ENCODE results near the gene OR52E4.

Gene OR52E4

GRCh38 chr11:5892908-5893307 lies 12.5 kb downstream of the OR52E4 start, which contains the start of gene OR52E5:
TSS of gene OR52E5 (plus strand) at chr11:5893208. CDS start at chr11:5900777, 7,569 bp downstream.
- Mint-ChIP-seq H3K4me3 (no peak within 1 kb of the TSS), H3K27ac (no peak within 1 kb of the TSS), H3K36me3 (ENCODE audit: low read depth) (no peaks in the 10 kb centered on the region), H3K9me3 (no peaks in the 10 kb centered on the region), H3K27me3 (ENCODE audit: low read depth) (no peaks in the 10 kb centered on the region), H3K4me1 (ENCODE audit: low read depth) (no peaks in the 10 kb centered on the region)

GRCh38 chr11:5899534-5899933 lies 19.1 kb downstream of the OR52E4 start:
- no peaks in the 10 kb centered on the region for H3K36me3 Mint-ChIP-seq (ENCODE audit: low read depth)
- H3K27me3 Mint-ChIP-seq (ENCODE audit: low read depth) = no peaks in the 10 kb centered on the region
- H3K9me3 Mint-ChIP-seq = no peaks in the 10 kb centered on the region
- no peak overlapping the region for H3K27ac Mint-ChIP-seq
- no peak overlapping the region for H3K4me3 Mint-ChIP-seq
- H3K4me1 Mint-ChIP-seq (ENCODE audit: low read depth) = no peaks in the 10 kb centered on the region

- Mint-ChIP-seq H3K4me1 (ENCODE audit: low read depth) (no peaks in the 10 kb centered on the region), H3K4me3 (no peak overlapping the region), H3K27me3 (ENCODE audit: low read depth) (peaks cover 3% of the 10 kb centered on the region), H3K36me3 (ENCODE audit: low read depth) (no peaks in the 10 kb centered on the region), H3K9me3 (peaks cover 2% of the 10 kb centered on the region), H3K27ac (no peak overlapping the region)
Measured at GRCh38 chr11:5910540-5910939, 30.1 kb downstream of the OR52E4 start.

GRCh38 chr11:5922749-5923426 lies 42.5 kb downstream of the OR52E4 start:
- H3K4me3 Mint-ChIP-seq = no peak overlapping the region
- H3K4me1 Mint-ChIP-seq (ENCODE audit: low read depth) = peaks cover 3% of the 10 kb centered on the region
- no peaks in the 10 kb centered on the region for H3K36me3 Mint-ChIP-seq (ENCODE audit: low read depth)
- H3K27me3 Mint-ChIP-seq (ENCODE audit: low read depth) = no peaks in the 10 kb centered on the region
- no peak overlapping the region for H3K27ac Mint-ChIP-seq
- H3K9me3 Mint-ChIP-seq = peaks cover 10% of the 10 kb centered on the region

GRCh38 chr11:5923427-5923776 lies 43.0 kb downstream of the OR52E4 start:
- H3K36me3 Mint-ChIP-seq (ENCODE audit: low read depth) = no peaks in the 10 kb centered on the region
- no peak overlapping the region for H3K4me3 Mint-ChIP-seq
- no peak overlapping the region for H3K27ac Mint-ChIP-seq
- H3K9me3 Mint-ChIP-seq = peaks cover 12% of the 10 kb centered on the region
- peaks cover 3% of the 10 kb centered on the region for H3K4me1 Mint-ChIP-seq (ENCODE audit: low read depth)
- H3K27me3 Mint-ChIP-seq (ENCODE audit: low read depth) = no peaks in the 10 kb centered on the region

GRCh38 chr11:5923794-5924193 lies 43.4 kb downstream of the OR52E4 start:
- H3K4me1 Mint-ChIP-seq (ENCODE audit: low read depth) = peaks cover 3% of the 10 kb centered on the region
- no peak overlapping the region for H3K27ac Mint-ChIP-seq
- H3K36me3 Mint-ChIP-seq (ENCODE audit: low read depth) = no peaks in the 10 kb centered on the region
- H3K27me3 Mint-ChIP-seq (ENCODE audit: low read depth) = no peaks in the 10 kb centered on the region
- peaks cover 15% of the 10 kb centered on the region for H3K9me3 Mint-ChIP-seq
- H3K4me3 Mint-ChIP-seq = no peak overlapping the region

GRCh38 chr11:5928271-5928670 lies 47.8 kb downstream of the OR52E4 start:
- no peak overlapping the region for H3K27ac Mint-ChIP-seq
- no peaks in the 10 kb centered on the region for H3K36me3 Mint-ChIP-seq (ENCODE audit: low read depth)
- H3K9me3 Mint-ChIP-seq = peaks cover 40% of the 10 kb centered on the region
- no peaks in the 10 kb centered on the region for H3K27me3 Mint-ChIP-seq (ENCODE audit: low read depth)
- H3K4me3 Mint-ChIP-seq = no peak overlapping the region
- no peaks in the 10 kb centered on the region for H3K4me1 Mint-ChIP-seq (ENCODE audit: low read depth)

- Mint-ChIP-seq H3K27me3 (ENCODE audit: low read depth) (no peaks in the 10 kb centered on the region), H3K36me3 (ENCODE audit: low read depth) (no peaks in the 10 kb centered on the region), H3K27ac (no peak overlapping the region), H3K4me3 (no peak overlapping the region), H3K9me3 (peaks cover 40% of the 10 kb centered on the region), H3K4me1 (ENCODE audit: low read depth) (no peaks in the 10 kb centered on the region)
Measured at GRCh38 chr11:5928811-5929210, 48.4 kb downstream of the OR52E4 start.

- Mint-ChIP-seq H3K36me3 (ENCODE audit: low read depth) (no peaks in the 10 kb centered on the region), H3K4me3 (no peak overlapping the region), H3K9me3 (peaks cover 34% of the 10 kb centered on the region), H3K27me3 (ENCODE audit: low read depth) (no peaks in the 10 kb centered on the region), H3K27ac (no peak overlapping the region), H3K4me1 (ENCODE audit: low read depth) (no peaks in the 10 kb centered on the region)
Measured at GRCh38 chr11:5929571-5930368, 49.3 kb downstream of the OR52E4 start.

GRCh38 chr11:5930614-5931013 lies 50.2 kb downstream of the OR52E4 start:
- Mint-ChIP-seq H3K27me3 (ENCODE audit: low read depth) (no peaks in the 10 kb centered on the region), H3K4me3 (no peak overlapping the region), H3K27ac (no peak overlapping the region), H3K36me3 (ENCODE audit: low read depth) (no peaks in the 10 kb centered on the region), H3K4me1 (ENCODE audit: low read depth) (no peaks in the 10 kb centered on the region), H3K9me3 (peaks cover 31% of the 10 kb centered on the region)

GRCh38 chr11:5931061-5931460 lies 50.6 kb downstream of the OR52E4 start:
- Mint-ChIP-seq H3K9me3 (peaks cover 31% of the 10 kb centered on the region), H3K27me3 (ENCODE audit: low read depth) (no peaks in the 10 kb centered on the region), H3K4me1 (ENCODE audit: low read depth) (no peaks in the 10 kb centered on the region), H3K27ac (no peak overlapping the region), H3K4me3 (no peak overlapping the region), H3K36me3 (ENCODE audit: low read depth) (no peaks in the 10 kb centered on the region)

GRCh38 chr11:5932671-5933070 lies 52.2 kb downstream of the OR52E4 start:
- Mint-ChIP-seq H3K27ac (no peak overlapping the region), H3K4me3 (no peak overlapping the region), H3K9me3 (peaks cover 33% of the 10 kb centered on the region), H3K36me3 (ENCODE audit: low read depth) (no peaks in the 10 kb centered on the region), H3K27me3 (ENCODE audit: low read depth) (no peaks in the 10 kb centered on the region), H3K4me1 (ENCODE audit: low read depth) (no peaks in the 10 kb centered on the region)

GRCh38 chr11:5933116-5933515 lies 52.7 kb downstream of the OR52E4 start:
- H3K4me1 Mint-ChIP-seq (ENCODE audit: low read depth) = no peaks in the 10 kb centered on the region
- H3K9me3 Mint-ChIP-seq = peaks cover 37% of the 10 kb centered on the region
- no peaks in the 10 kb centered on the region for H3K36me3 Mint-ChIP-seq (ENCODE audit: low read depth)
- H3K27me3 Mint-ChIP-seq (ENCODE audit: low read depth) = no peaks in the 10 kb centered on the region
- H3K4me3 Mint-ChIP-seq = no peak overlapping the region
- no peak overlapping the region for H3K27ac Mint-ChIP-seq
